ENCODE data around the gene NUDCD3. TPM values are rescaled to one million over a fixed set of nuclear protein-coding genes. Genes with fewer than 3 reads are reported as not detected.

Gene NUDCD3
- total RNA-seq, 4 donors from 2014 or later: 44.9 to 92.4 (median 73.0) TPM

DNA sequence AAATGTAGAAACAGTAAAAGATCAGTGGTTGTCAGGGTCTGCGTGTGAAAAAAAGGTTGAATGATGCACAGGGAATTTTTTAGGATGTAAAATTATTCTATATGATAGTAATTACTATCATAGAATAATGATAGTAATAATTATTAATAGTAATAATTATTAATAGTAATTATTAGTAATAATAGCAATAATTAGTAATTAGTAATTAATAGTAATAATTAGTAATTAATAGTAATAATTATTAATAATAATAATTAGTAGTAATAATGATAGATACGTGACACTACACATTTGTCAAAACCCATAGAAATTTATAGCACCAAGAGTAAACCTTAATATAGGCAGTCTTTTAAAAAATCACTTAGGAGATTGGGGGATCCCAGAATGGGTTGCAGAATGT lies 4.5 kb upstream of the NUDCD3 start:
- 88% methylated on average over 2 of the region's 2 CpGs for WGBS
- H3K9me3 ChIP-seq: no peaks in the 10 kb centered on the region
- peaks cover 0 to 3% (median 0%) of the 10 kb centered on the region in 4 donors for H3K27me3 ChIP-seq
- no peak overlapping the region for H3K27ac ChIP-seq (replicated peaks in 1 of 4)
- DNase-seq (ENCODE audit: extremely low spot score): no peak
- no peaks in the 10 kb centered on the region for H3K36me3 ChIP-seq
- intact Hi-C loops (cut with DNase I): loop anchor here (5.0 kb wide), 1 partner anchor 238 kb away; no protein-coding TSS in a partner anchor
- no peak overlapping the region for H3K4me3 ChIP-seq
- H3K4me1 ChIP-seq: peaks cover 0 to 6% (median 3%) of the 10 kb centered on the region in 4 donors
- TF ChIP-seq POLR2AphosphoS5 (IDR thresholded peaks at IDR 0.05) (no peak), POLR2A (IDR thresholded peaks at IDR 0.05; ENCODE audit: low read depth) (no peak), EP300 (IDR thresholded peaks at IDR 0.05) (no peak)
- TF ChIP-seq, protein P1, sequence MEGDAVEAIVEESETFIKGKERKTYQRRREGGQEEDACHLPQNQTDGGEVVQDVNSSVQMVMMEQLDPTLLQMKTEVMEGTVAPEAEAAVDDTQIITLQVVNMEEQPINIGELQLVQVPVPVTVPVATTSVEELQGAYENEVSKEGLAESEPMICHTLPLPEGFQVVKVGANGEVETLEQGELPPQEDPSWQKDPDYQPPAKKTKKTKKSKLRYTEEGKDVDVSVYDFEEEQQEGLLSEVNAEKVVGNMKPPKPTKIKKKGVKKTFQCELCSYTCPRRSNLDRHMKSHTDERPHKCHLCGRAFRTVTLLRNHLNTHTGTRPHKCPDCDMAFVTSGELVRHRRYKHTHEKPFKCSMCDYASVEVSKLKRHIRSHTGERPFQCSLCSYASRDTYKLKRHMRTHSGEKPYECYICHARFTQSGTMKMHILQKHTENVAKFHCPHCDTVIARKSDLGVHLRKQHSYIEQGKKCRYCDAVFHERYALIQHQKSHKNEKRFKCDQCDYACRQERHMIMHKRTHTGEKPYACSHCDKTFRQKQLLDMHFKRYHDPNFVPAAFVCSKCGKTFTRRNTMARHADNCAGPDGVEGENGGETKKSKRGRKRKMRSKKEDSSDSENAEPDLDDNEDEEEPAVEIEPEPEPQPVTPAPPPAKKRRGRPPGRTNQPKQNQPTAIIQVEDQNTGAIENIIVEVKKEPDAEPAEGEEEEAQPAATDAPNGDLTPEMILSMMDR (IDR thresholded peaks at IDR 0.05): no peak

DNA sequence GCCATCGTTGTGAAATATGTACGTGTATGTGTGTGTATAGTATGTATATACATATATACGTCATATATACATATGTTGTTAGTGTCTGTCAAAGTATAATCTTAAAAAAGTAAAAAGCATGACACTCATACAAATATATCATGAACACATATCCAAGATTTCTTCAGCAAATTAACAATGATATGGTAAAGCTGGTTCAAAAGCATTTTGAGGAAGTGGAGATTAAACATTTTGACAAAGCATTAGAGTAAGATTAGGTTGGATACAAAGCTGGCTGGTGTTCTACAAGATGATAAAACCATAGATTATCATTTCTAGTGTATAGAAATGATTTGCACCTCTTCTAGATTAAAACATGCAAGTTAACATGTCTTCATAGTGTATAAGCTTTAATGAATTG lies 771 bp upstream of the NUDCD3 start:
- H3K27me3 ChIP-seq: peaks cover 0 to 3% (median 0%) of the 10 kb centered on the region in 4 donors
- intact Hi-C loops (cut with DNase I): loop anchor here (2.0 to 5.0 kb wide), 2 partner anchors 74 to 234 kb away; no protein-coding TSS in a partner anchor
- TF ChIP-seq, protein P1 (IDR thresholded peaks at IDR 0.05): no peak
- TF ChIP-seq POLR2A (IDR thresholded peaks at IDR 0.05; ENCODE audit: low read depth) (no peak), EP300 (IDR thresholded peaks at IDR 0.05) (no peak), POLR2AphosphoS5 (IDR thresholded peaks at IDR 0.05) (no peak)
- H3K4me1 ChIP-seq: peaks cover 31 to 41% (median 38%) of the 10 kb centered on the region in 4 donors
- H3K36me3 ChIP-seq: no peaks in the 10 kb centered on the region
- peak overlapping the region; percentile 65 to 89 (median 80) for H3K4me3 ChIP-seq
- no peaks in the 10 kb centered on the region for H3K9me3 ChIP-seq
- DNase-seq (ENCODE audit: extremely low spot score): no peak
- peak overlapping the region; percentile 93 to 97 (median 96) for H3K27ac ChIP-seq (replicated peaks in 1 of 4)
- WGBS: 1% methylated on average over 3 of the region's 3 CpGs

DNA sequence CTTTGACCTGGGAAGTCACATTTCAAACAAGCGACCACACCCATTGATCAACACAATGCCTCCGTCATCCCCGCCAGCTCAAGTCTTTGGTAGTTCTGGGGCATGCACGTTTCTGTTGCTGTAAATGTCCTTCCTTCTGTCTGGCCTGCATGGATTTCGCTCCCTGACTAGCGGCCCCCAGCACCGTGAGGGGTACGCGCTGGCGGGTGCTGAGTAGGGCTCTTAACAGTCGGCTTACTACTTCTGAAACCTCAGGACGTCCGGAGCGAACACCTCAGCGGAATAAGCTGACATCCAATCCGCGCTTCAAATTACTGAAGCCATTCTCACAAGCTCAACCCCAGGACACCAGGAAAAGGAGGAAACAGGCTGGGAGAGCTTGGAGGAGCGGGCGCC lies 505 bp downstream of the NUDCD3 start:
- intact Hi-C loops (cut with DNase I): loop anchor here (2.0 to 5.0 kb wide), 2 partner anchors 75 to 233 kb away; no protein-coding TSS in a partner anchor
- H3K27me3 ChIP-seq: peaks cover 0 to 3% (median 0%) of the 10 kb centered on the region in 4 donors
- DNase-seq (ENCODE audit: extremely low spot score): no peak
- H3K4me3 ChIP-seq: peak overlapping the region; percentile 65 to 89 (median 80)
- no peaks in the 10 kb centered on the region for H3K9me3 ChIP-seq
- TF ChIP-seq POLR2AphosphoS5 (IDR thresholded peaks at IDR 0.05) (no peak), POLR2A (IDR thresholded peaks at IDR 0.05; ENCODE audit: low read depth) (no peak), EP300 (IDR thresholded peaks at IDR 0.05) (no peak)
- TF ChIP-seq, protein P1 (IDR thresholded peaks at IDR 0.05): no peak
- peaks cover 0 to 3% (median 2%) of the 10 kb centered on the region in 4 donors for H3K36me3 ChIP-seq
- H3K4me1 ChIP-seq: peaks cover 43 to 54% (median 51%) of the 10 kb centered on the region in 4 donors
- 0% methylated on average over 10 of the region's 19 CpGs for WGBS
- peak overlapping the region; percentile 93 to 97 (median 96) for H3K27ac ChIP-seq (replicated peaks in 1 of 4)

DNA sequence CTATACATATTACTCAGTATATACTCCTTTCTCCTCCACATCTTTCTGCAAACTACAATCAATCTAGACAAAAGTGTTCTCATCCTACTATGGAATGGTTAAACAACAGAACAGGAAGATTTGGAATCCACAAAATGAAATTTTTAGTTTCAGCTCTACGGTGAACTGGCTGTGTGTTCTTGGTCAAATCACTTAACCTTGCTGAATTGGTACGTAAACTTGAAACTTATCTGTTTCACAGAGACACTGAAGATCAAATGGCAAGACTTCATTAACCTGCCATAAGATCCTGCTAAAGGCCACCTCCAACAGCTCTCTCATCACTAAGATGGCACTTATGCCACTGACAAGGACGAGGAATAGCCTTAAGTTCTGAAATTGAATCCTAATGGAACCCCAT lies 1.5 kb downstream of the NUDCD3 start:
- Histone ChIP-seq H3K4me1 (peaks cover 49 to 60% (median 56%) of the 10 kb centered on the region in 4 donors), H3K9me3 (no peaks in the 10 kb centered on the region), H3K27ac (replicated peaks in 1 of 4) (no peak overlapping the region), H3K4me3 (peak overlapping the region; percentile 65 to 89 (median 80)), H3K27me3 (peaks cover 0 to 3% (median 0%) of the 10 kb centered on the region in 4 donors), H3K36me3 (peaks cover 5 to 13% (median 12%) of the 10 kb centered on the region in 4 donors)
- intact Hi-C loops (cut with DNase I): no loop called here
- 88% methylated on average over 3 of the region's 3 CpGs for WGBS
- no peak for TF ChIP-seq POLR2AphosphoS5 (IDR thresholded peaks at IDR 0.05)
- TF ChIP-seq, protein P1 (IDR thresholded peaks at IDR 0.05): no peak
- TF ChIP-seq EP300 (IDR thresholded peaks at IDR 0.05): no peak
- no peak for TF ChIP-seq POLR2A (IDR thresholded peaks at IDR 0.05; ENCODE audit: low read depth)
- no peak for DNase-seq (ENCODE audit: extremely low spot score)

All from esophagus muscularis mucosa (tissue), 4 donors.